SH-SY5Y (cell line): ENCODE results near the gene SLC36A4.

Source experiments
- GATA2 ChIP-seq: IDR thresholded peaks from 2 replicates; pipeline ENCODE4 v1.6.1; 2011; ENCODE audit warnings: mild to moderate bottlenecking, low read depth, low read length
- GATA3 ChIP-seq: IDR thresholded peaks from 2 replicates; pipeline ENCODE4 v1.6.1; 2011; ENCODE audit warnings: low read depth, mild to moderate bottlenecking, low read length, moderate library complexity

DNA sequence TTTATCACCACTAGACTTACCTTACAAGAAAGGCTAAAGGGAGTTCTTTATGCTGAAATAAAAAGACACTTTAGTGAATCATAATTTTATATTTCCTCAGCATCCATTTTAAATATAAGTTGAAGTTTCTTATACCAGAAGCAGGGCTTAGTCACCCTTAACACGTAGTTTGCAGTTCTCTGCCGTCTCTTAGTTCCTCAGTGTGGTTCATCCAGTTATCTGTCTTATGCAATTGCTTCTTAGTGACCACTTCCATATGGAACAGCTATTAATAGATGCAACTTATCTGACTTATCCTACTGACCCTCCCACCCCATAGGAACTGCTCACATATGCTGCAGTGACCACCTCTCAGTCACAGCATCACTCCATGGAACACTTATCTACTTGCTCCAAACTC, 11.7 kb upstream of the SLC36A4 start:
- TF ChIP-seq GATA2, result no peak
- no peak for TF ChIP-seq GATA3
